ENCODE measurements around the gene INPP1.
"Not testable (repeated sequence)": the region's sequence is repeated elsewhere in the genome, so short reads cannot be mapped to it uniquely, and the experiment has no call there.

INPP1 gene

GRCh38 chr2:190334479-190335224, 8.7 kb upstream of the INPP1 start:
- DNase-seq: no peak

- DNase-seq: no peak
These were observed 8.2 kb upstream of the INPP1 start for GRCh38 chr2:190335225-190335559.

GRCh38 chr2:190335584-190335983, 7.8 kb upstream of the INPP1 start:
- DNase-seq: not testable (repeated sequence)

GRCh38 chr2:190336420-190336819, 7.0 kb upstream of the INPP1 start:
- DNase-seq: no peak

- no peak for DNase-seq
These were observed 4.9 kb upstream of the INPP1 start for GRCh38 chr2:190338453-190338852.

GRCh38 chr2:190339394-190339793, 4.0 kb upstream of the INPP1 start:
- DNase-seq: no peak

GRCh38 chr2:190340369-190340768, 3.0 kb upstream of the INPP1 start:
- DNase-seq: no peak

GRCh38 chr2:190342611-190343010, 778 bp upstream of the INPP1 start:
- no peak for DNase-seq

GRCh38 chr2:190343089-190343535, 277 bp upstream of the INPP1 start:
- no peak for DNase-seq

- peak; percentile 11 to 36 for DNase-seq
These were observed 963 bp downstream of the INPP1 start for GRCh38 chr2:190344276-190344827.

GRCh38 chr2:190350371-190350770, 7.0 kb downstream of the INPP1 start:
- no peak for DNase-seq

GRCh38 chr2:190351955-190352354, 8.6 kb downstream of the INPP1 start:
- no peak for DNase-seq

GRCh38 chr2:190352668-190353536, 9.5 kb downstream of the INPP1 start:
- DNase-seq: no peak

GRCh38 chr2:190353537-190353899, 10.1 kb downstream of the INPP1 start:
- DNase-seq: no peak

GRCh38 chr2:190354003-190354690, 10.8 kb downstream of the INPP1 start:
- no peak for DNase-seq

GRCh38 chr2:190355968-190356644, 12.7 kb downstream of the INPP1 start:
- peak; percentile 88 to 90 for DNase-seq

- no peak for DNase-seq
These were observed 14.2 kb downstream of the INPP1 start for GRCh38 chr2:190357600-190357999.

- not testable (repeated sequence) for DNase-seq
These were observed 15.5 kb downstream of the INPP1 start for GRCh38 chr2:190358655-190359448.

- DNase-seq: no peak
These were observed 17.2 kb downstream of the INPP1 start for GRCh38 chr2:190360561-190360960.

- no peak for DNase-seq
These were observed 17.6 kb downstream of the INPP1 start for GRCh38 chr2:190360965-190361364.

- DNase-seq: no peak
These were observed 18.2 kb downstream of the INPP1 start for GRCh38 chr2:190361572-190361971.

GRCh38 chr2:190362894-190363293, 19.5 kb downstream of the INPP1 start:
- DNase-seq: no peak
